ENCODE measurements around the gene CDC25A. TPM values are rescaled to one million over a fixed set of nuclear protein-coding genes. Genes with fewer than 3 reads are reported as not detected.

Gene CDC25A
- total and polyA plus RNA-seq, 9 of the 15 experiments (the other 6 are each of a cell fraction or from before 2014, with no cell fraction given): 3.4 to 61.3 (median 51.8) TPM

GRCh38 chr3:48180531-48181253, 7.5 kb downstream of the CDC25A start (continued):
- TF ChIP-seq ZNF407 (IDR thresholded peaks at IDR 0.05; ENCODE audit: low read depth) (no peak), RAD21 (CRISPR knock-in tag; conservative IDR thresholded peaks at IDR 0.05 in 1 of 2, IDR thresholded peaks at IDR 0.05 in 1 of 2) (no peak), KLF6 (CRISPR knock-in tag; IDR thresholded peaks at IDR 0.05; ENCODE audit: borderline replicate concordance) (no peak), ZNF778 (CRISPR knock-in tag; IDR thresholded peaks at IDR 0.05) (no peak), TCF3 (CRISPR knock-in tag; IDR thresholded peaks at IDR 0.05) (no peak), HDAC8 (tag; IDR thresholded peaks at IDR 0.05) (no peak), ZNF174 (CRISPR knock-in tag; IDR thresholded peaks at IDR 0.05) (no peak), AFF1 (IDR thresholded peaks at IDR 0.05; ENCODE audit: low read depth in 1 of 2, partially characterized antibody in 2 of 2) (no peak), ZNF354B (CRISPR knock-in tag; IDR thresholded peaks at IDR 0.05) (no peak), CREB3L1 (IDR thresholded peaks at IDR 0.05; ENCODE audit: borderline replicate concordance, low read depth) (no peak)
